Stimulated activated CD8-positive, alpha-beta memory T cell treated with anti-CD3 and anti-CD28 coated beads, Interleukin-4, amount 100 ng/mL, for 4 hours (primary cell): ENCODE measurements around the gene FANCC.
A peak's percentile ranks its signal among the peaks of the same experiment; 100 is the strongest.

Source experiments
- DNase-seq, 2 donors: peaks; one replicate each; pipeline ENCODE4 v3.0.0-alpha.2; 2020; ENCODE audit warnings: low read depth in 2 of 2, low spot score in 1 of 2

FANCC gene, protein sequence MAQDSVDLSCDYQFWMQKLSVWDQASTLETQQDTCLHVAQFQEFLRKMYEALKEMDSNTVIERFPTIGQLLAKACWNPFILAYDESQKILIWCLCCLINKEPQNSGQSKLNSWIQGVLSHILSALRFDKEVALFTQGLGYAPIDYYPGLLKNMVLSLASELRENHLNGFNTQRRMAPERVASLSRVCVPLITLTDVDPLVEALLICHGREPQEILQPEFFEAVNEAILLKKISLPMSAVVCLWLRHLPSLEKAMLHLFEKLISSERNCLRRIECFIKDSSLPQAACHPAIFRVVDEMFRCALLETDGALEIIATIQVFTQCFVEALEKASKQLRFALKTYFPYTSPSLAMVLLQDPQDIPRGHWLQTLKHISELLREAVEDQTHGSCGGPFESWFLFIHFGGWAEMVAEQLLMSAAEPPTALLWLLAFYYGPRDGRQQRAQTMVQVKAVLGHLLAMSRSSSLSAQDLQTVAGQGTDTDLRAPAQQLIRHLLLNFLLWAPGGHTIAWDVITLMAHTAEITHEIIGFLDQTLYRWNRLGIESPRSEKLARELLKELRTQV

DNA sequence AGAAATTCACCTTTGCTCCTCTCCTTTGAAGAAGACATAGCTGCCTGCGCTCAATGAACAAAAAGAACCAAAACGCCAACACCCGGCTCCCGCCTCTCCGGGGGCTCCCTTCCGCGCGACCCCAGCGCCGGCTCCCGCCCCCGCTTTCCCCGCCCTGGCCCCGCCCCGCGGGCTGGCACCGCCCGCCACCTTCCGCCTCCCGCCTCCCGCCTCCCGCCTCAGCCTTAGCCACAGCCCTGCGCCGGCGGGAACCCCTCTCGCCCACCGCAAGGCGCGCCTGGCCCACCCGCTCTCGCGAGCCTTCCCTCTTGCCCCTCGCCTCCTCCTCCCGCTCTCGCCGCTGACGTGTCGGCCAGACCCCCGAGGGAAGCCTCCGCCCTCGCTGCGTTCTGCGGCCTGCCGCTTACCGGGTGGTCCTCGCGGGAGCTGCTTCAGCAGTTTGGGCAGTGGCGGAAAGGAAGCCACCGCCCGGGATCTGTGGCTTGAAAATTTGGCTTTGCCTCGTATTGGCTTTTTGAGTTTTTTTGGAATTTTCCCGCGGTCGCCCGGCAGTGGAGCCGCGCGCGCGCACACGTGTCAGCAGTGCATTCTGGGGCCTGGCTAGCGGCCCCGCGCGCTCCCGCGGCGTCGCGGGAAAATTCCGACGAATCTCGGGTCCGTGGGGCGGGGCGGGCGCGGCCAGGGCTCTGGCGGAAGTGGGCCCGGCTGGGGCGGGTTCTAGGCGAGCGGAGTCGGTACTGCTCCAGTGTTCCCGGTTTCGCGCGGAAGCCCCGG is at the start of gene FANCC:
Gene FANCC, minus strand, starts transcription at position 591 of the 774 bp plus-strand sequence. CDS start 68,418 bp downstream, outside the sequence.
- DNase-seq, result peak; percentile 70 to 78

DNA sequence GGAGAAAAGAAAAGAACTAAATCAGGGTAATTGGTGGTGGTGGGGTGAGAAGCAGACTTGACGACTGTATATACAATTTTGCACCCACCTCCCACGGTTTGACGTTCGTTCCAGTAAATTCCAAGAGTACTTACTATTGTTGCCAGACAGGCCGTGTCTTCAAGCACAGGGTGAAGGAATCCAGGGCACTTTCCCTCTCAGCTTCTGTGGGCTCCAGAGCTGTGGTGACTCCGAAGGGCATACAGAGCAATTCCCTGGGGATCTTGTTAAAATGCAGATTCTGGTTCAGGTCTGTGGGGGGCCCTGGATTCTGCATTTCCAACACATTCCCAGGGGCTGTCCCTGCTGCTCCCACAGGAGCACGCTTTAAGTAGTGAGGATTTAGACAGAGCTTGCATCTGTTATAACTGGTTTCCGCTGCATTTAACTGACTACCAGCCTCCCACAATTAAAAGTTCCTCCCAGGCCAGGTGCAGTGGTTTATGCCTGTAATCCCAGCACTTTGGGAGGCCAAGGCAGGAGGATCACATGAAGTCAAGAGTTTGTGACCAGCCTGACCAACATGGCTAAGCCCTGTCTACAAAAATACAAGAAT is 49.3 kb upstream of the FANCC start:
- DNase-seq, result no peak

DNA sequence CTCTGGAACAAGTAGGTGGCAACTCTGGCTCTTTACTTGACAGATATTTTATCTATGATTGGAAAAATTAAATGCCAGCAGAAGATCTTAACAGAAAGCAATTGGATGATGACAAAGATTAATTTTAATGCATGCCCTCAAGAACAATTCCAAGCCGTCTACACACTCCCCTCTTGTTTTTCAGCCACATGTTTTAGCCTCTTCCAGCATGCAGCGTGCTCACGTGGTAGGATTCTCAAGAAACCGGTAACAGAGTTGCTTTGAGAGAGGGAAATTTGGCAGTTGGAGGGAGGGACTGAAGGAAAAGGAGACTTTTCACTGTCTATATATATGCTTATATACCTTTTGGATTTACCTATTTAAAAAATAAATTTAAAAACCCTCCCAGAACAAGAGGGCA is 48.3 kb upstream of the FANCC start:
- DNase-seq, result no peak

DNA sequence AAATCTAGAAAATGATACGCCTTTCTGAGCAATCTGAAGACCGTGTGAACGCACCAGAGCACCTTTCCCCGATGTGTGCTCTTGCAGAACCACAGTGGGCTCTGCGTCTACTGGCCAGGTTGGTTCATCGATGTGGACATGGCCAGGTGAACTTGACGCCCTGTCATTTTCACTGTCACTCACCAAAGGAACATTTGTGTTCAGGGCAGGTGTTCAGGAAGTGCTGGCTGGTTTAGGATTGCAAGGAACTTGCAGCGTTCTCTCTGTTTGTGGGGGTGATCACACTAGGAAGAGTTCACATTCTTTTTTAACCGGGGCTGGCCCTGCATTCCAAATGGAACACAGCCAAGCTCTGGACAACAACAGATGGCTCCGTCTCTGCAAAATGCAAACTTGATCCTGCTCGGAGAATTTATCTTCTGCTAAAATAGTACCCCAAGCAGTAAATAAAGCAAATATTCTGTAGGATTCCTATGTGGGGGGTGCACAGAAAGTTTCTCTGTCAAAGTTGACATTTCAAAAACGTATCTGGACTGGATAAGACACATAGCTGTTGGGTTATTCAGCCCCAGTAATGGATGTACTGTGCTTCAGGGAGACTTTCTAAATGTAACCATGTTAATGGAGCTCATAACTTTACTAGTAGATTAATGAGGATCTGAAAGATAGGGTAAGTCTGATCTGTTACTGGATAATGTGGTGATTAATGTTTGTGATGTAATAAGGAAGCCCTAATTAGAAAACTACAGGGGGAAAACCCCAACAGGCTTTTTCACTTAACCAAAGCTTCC is 45.7 kb upstream of the FANCC start:
- DNase-seq, result no peak

DNA sequence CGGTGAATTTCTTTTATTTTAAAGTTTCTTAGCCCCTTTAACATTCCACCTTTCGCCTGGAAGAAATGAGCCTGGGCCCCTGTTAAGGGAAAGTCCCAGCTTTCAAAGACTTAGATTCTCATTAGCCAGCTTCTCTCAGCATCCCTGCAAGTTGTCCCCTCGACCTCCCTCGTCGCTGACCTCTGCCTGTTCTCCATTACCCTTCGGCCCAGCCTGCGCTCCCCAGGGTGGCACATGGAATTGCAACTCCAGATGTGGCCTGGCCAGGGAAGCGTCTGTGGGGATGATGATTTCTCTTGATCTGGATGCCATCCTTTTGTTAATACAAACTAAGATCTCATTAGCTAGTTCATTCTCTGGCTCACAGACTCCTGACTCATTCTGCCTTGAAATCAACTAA is 43.4 kb upstream of the FANCC start:
- DNase-seq, result no peak

DNA sequence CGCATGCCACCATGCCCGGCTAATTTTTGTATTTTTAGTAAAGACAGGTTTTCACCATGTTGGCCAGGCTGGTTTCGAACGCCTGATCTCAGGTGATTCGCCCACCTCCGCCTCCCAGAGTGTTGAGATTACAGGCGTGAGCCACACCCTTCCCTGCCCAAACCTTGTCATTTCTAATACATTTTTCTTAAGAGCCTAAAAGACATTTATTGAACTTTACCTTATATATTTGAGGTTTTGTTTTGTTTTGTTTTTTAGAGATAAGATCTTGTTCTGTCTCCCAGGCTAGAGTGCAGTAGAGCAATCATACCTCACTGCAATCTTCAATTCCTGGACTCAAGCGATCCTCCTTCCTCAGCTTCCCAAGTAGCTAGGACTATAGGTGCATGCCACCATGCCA is 39.8 kb upstream of the FANCC start:
- no peak for DNase-seq

DNA sequence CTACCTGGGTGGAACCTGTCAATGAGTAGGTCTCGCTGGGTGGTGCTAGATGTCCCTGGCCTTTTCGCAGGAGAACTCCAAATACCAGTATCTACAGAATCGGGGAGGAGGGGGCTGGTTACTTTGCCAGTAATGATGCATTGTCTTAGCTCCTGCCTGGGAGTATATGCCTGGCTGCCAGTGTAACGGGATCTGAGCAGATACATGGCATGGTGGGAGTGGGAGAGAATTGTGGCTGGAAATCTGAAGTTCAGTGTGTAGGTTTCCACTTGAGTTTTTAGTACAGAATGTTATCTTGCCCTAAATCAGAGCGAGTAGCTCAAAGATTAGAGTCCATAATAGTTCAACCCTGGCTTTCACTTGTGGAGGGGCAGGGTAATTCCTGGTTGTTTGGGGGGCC is 38.0 kb upstream of the FANCC start:
- DNase-seq, result no peak

DNA sequence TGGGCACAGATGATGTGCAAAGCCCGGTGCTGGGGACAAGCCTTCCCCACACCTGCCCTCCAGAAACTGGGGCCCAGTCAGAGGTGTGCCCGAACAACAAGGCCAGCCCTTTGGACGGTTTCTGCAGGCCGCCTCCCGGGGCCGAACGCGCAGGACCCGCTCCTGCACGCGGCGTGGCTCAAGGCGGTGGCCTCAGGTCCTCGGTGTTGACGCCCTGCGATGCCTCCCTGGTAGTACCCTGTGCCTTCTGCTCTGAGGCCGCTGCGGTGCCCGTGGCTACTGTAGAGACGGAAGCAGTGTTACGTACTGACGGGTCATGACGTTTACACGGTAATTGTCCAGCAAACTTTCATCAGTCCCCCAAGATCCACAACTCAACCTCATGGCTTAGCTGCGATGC is 33.5 kb upstream of the FANCC start:
- no peak for DNase-seq

DNA sequence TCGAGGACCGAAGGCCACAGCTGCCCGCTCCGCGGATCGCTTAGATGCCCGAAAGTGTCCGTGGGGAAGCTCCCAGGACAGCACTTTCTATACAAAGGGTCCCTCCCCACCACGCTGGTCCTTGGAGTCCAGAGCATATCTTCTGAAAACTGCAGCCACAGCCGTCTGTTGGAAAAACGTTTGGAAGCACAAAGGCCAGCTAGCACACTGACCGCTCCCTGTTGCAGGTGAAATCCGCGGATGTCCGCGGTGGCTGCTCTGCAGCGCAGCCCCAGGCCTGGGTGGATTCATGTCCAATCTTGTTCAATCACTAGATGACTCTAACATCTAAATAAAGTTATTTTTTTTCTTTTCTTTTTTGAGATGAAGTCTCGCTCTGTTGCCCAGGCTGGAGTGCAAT is 32.8 kb upstream of the FANCC start:
- no peak for DNase-seq

DNA sequence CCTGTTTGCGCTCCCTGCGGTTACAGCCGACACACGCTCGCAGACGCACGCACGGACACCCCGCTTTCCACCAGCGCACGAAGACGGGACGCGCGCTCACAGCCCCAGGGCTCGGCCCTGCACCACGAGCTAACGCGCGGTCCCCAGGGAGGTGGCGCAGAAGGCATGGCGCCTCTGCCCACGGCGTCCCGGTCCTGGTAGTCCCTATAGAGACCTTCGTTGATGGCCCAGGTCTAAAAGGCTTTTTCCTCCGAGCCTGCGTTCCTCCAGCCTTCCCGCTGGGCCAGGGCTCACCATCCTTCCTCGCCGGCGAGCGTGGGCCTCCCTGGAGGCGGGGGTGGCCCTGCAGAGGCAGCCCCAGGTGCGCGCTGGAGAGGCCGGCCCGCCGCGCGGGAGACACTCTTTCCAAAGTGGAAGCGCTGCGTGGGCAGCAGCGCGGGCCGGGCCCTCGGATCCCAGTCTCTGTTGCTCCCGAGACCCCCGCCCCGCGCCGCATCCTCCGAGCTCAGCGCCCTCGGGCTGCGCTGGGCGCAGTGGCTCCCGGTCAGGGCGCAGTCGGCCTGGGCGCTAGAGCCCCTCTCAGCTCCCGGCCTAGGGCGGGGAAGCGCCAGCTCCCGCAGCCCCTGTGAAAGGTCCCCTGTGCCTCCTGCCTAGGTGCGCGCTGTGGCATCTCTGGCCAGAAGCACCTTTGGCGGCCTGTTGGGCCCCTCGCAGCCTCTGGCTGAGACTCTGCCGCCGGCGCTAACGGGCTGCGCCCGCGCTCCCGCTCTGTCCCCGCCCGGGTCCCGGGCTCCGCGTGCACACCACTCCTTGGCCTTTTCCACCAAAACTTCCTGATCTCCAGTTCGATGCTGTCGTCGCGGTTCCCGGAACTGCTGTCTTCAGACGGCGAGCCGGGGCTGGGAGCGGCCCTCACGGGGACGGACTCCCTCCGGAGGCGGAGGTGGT is 31.9 kb upstream of the FANCC start:
- no peak for DNase-seq

DNA sequence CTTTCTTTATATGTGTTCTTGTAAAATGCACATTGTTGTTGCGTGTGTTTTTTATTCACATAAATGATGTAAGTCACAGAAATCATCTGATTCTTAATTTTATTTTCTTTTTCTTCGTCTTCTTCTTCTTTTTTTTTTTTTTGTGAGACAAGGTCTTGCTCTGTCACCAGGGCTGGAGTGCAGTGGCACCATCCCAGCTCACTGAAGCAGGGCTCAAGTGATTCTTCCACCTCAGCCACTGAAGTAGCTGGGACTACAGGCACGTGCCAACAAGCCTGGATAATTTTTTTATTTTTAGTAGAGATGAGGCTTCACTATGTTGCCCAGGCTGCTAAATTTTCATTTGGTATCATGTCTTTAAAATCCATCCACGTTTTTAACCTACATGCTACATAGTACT is 28.5 kb upstream of the FANCC start:
- no peak for DNase-seq

DNA sequence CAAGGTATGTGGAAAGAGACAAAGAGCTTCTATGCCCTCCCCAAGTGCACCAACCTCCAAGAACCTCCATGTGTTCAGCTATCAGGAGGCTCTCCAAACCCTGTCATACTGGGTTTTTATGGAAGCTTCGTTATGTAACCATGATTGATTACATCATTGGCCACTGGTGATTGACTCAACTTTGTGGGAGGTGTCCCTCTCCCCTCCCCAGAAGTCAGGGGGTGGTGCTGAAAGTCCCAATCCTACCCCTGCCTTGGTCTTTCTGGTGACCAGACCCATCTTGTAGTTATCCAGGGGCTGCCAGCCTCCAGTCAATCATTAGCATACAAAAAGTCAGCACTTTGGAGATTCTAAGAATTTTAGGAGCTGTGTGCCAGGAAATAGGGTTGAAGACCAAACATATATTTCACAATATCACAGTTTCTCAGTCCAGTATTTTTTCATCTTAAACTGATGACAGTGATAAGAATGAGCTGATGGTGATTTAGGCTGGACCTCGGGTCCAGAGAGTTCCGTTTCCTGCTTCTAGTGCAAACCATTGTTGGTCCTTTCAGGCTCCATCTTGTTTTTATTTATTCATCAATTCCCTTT is 27.3 kb upstream of the FANCC start:
- no peak for DNase-seq

DNA sequence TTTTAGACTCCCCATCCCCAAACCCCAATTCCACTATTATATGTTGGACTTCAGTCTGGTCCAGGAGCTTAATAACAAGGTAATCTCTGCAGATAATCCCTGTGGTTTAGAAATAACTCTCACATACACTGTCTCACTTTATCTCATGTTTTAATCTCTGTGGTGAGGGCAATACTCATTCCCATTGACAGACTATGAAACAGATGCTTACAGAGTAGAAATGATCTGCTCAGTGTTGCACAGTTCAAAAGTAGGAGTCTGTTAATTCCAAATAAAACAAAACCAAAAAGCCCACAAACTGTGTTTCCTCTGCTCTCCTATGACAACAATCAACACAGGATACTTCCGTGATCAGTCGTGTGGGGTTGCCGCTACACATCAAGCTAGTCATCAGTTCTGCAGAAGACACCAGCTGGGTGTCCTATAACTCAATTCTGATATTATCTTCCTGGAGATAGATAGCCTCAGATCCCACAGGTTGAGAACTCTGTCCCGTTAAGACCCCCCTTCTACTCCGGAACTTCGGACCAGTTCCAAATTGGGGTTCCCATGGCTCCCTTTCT is 26.3 kb upstream of the FANCC start:
- DNase-seq, result no peak

DNA sequence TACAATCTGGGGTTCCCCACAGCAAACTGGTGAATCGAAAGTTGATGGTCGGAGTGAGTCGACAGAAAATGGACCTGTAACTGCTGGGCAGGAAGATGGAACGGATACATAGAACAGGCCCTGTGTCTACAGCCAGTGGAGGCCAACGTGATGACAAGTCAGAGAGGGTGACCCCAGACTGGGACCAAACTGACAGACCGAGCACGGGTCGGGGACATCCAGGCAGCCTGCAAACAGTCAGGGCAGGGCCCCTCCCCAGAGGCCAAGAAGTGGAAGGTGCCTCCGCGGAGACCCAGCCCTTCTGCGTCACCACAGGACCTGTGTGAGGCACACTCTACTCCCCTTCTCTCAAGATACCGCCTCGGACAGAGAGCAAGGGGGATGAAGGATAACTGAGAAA is 25.1 kb upstream of the FANCC start:
- DNase-seq, result no peak

DNA sequence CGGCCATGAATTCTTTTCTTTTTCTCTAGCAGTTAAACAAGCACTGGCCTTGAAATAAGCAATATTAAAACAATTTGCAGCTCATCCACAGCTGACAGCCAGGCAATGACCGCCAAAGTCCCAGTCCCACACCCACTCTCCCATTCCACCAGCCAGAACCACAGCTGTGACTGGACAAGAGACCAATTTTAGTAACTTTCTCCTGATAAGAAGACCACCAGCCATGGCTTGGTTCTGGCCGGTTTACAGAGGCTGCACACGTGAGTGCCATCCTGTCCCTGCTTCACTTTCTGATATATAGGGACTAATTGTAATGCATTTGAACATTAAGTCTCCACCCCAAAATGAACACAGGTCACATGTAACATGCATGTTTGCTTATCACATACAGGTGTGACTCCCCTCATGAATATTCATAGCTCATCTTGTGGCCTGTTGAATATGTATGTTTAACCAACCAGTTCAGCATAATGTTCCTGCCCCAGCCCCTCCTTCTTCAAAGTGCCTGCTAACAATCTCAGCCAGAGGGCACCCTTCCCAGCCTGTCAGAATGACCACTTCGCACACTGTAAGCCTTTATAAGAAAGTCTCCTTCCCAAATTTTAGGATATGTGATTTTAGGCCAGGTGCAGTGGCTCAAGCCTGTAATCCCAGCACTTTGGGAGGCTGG is 23.9 kb upstream of the FANCC start:
- no peak for DNase-seq

DNA sequence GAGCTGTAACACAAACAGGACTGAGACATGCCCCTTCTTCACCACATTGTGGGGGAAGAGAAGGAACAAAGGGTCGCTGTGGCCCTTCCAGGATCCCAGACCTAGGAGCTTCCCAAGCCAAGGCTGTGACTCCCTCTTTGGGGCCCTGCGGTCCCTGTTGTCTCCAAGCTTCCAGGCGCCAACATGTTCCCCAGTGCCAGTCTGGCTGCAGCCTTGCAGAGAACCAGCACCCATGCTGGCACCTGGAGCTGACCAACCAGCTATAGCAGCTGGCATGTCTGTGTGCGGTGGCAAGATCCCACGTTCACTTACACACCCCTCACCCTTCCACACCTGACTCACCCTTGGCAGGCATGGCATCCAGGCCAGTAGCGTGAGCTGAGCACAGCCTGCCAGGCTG is 20.7 kb upstream of the FANCC start:
- DNase-seq, result no peak

DNA sequence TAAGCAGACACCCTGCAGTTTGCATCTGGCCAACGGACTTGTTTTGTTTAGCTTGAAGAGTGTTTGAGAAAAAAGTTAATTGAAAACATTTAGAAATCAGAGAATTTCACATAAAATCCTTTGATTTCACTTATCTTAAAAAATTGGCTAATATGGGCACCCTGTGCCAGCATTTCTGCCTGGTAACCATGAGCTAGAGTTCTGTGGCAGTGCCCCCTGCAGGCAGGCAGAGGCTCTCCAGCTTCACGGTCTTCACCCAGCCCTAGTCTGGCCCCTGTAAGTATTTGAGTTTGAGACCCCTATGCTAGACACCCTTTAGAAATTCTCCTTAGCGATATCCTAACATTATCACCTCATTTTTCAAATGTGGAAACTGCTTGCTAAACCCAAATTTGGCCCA is 18.8 kb upstream of the FANCC start:
- DNase-seq, result no peak

DNA sequence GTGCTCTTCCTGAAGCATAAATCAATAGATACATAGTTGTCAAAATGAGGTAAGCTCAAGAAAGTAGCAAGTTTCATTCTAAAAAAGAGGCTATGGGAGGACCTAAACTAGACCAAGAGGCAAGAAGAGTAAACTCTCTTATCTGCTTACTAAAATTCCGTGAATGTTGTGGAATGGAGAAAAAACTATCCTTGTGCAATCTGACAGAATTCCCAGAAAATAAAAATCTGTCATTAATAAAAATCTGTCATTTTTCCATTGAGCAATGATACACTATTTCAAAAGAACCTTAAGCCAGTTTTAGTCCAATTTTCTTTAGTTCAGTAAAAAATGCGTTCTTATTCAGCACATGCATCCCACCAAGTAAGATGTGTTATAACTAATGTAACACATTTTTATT is 15.9 kb upstream of the FANCC start:
- no peak for DNase-seq

DNA sequence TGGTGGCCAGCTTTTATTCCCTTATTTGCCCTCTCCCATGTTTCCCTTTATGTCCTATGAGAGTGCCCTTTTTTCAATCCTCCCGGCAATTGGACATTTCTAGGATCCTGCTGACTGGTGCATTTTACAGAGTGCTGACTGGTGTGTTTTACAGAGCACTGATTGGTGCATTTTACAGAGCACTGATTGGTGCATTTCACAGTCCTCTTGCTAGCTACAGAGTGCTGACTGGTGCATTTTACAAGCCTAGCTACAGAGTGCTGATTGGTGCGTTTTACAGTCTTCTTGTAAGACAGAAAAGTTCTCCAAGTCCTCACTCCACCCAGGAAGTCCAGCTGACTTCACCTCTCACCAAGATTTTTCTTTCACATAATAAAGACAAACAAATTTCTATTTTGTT is 15.4 kb upstream of the FANCC start:
- no peak for DNase-seq
